Stimulated activated naive CD8-positive, alpha-beta T cell treated with anti-CD3 and anti-CD28 coated beads, Interleukin-15, Interleukin-2, amounts not matched to agents 100 ng/mL and 50 ng/mL, for 24 hours (primary cell): ENCODE data around the gene CNTN4.
"Not testable (repeated sequence)": the region's sequence is repeated elsewhere in the genome, so short reads cannot be mapped to it uniquely, and the experiment has no call there.

ENCODE experiments used
- H3K27ac Mint-ChIP-seq: one replicate; pipeline ENCODE4 v1.8.0; 2021; ENCODE audit warnings: mild to moderate bottlenecking, mixed read lengths
- H3K27me3 Mint-ChIP-seq: one replicate; pipeline ENCODE4 v1.8.0; 2021; ENCODE audit warnings: mixed read lengths
- H3K36me3 Mint-ChIP-seq: one replicate; pipeline ENCODE4 v1.8.0; 2021; ENCODE audit warnings: low read depth, mixed read lengths
- H3K4me1 Mint-ChIP-seq: one replicate; pipeline ENCODE4 v1.8.0; 2021; ENCODE audit warnings: low read depth, mixed read lengths
- H3K4me3 Mint-ChIP-seq: one replicate; pipeline ENCODE4 v1.8.0; 2021; ENCODE audit warnings: mild to moderate bottlenecking, mixed read lengths
- H3K9me3 Mint-ChIP-seq: one replicate; pipeline ENCODE4 v1.8.0; 2021; ENCODE audit warnings: mixed read lengths

The CNTN4 gene

GRCh38 chr3:2984005-2984830, 885.6 kb downstream of the CNTN4 start:
- no peaks in the 10 kb centered on the region for H3K27me3 Mint-ChIP-seq
- no peaks in the 10 kb centered on the region for H3K9me3 Mint-ChIP-seq
- no peak overlapping the region for H3K4me3 Mint-ChIP-seq
- no peaks in the 10 kb centered on the region for H3K36me3 Mint-ChIP-seq
- H3K4me1 Mint-ChIP-seq, result no peaks in the 10 kb centered on the region
- H3K27ac Mint-ChIP-seq, result no peak overlapping the region

- no peak overlapping the region for H3K27ac Mint-ChIP-seq
- H3K9me3 Mint-ChIP-seq, result no peaks in the 10 kb centered on the region
- H3K4me3 Mint-ChIP-seq, result no peak overlapping the region
- no peaks in the 10 kb centered on the region for H3K27me3 Mint-ChIP-seq
- H3K36me3 Mint-ChIP-seq, result no peaks in the 10 kb centered on the region
- H3K4me1 Mint-ChIP-seq, result no peaks in the 10 kb centered on the region
These were observed 886.2 kb downstream of the CNTN4 start for GRCh38 chr3:2984831-2985220.

- Mint-ChIP-seq H3K27ac (no peak overlapping the region), H3K36me3 (no peaks in the 10 kb centered on the region), H3K4me3 (no peak overlapping the region), H3K9me3 (no peaks in the 10 kb centered on the region), H3K4me1 (no peaks in the 10 kb centered on the region), H3K27me3 (no peaks in the 10 kb centered on the region)
These were observed 886.8 kb downstream of the CNTN4 start for GRCh38 chr3:2985479-2985878.

- Mint-ChIP-seq H3K27me3 (peaks cover 3% of the 10 kb centered on the region), H3K9me3 (no peaks in the 10 kb centered on the region), H3K4me1 (no peaks in the 10 kb centered on the region), H3K27ac (no peak overlapping the region), H3K36me3 (no peaks in the 10 kb centered on the region), H3K4me3 (no peak overlapping the region)
These were observed 893.9 kb downstream of the CNTN4 start for GRCh38 chr3:2992534-2992933.

- not testable (repeated sequence) for H3K4me3 Mint-ChIP-seq, H3K4me1 Mint-ChIP-seq, H3K27ac Mint-ChIP-seq, H3K36me3 Mint-ChIP-seq, H3K27me3 Mint-ChIP-seq, H3K9me3 Mint-ChIP-seq
These were observed 894.5 kb downstream of the CNTN4 start for GRCh38 chr3:2993130-2993529.

GRCh38 chr3:2993736-2994135, 895.1 kb downstream of the CNTN4 start:
- Mint-ChIP-seq H3K9me3 (no peaks in the 10 kb centered on the region), H3K36me3 (no peaks in the 10 kb centered on the region), H3K27me3 (peaks cover 3% of the 10 kb centered on the region), H3K4me3 (no peak overlapping the region), H3K4me1 (no peaks in the 10 kb centered on the region), H3K27ac (no peak overlapping the region)

GRCh38 chr3:2995195-2995594, 896.5 kb downstream of the CNTN4 start:
- Mint-ChIP-seq H3K4me3 (no peak overlapping the region), H3K9me3 (no peaks in the 10 kb centered on the region), H3K36me3 (no peaks in the 10 kb centered on the region), H3K27ac (no peak overlapping the region), H3K4me1 (no peaks in the 10 kb centered on the region), H3K27me3 (peaks cover 3% of the 10 kb centered on the region)

GRCh38 chr3:3005146-3005744, 906.6 kb downstream of the CNTN4 start:
- Mint-ChIP-seq H3K4me1 (no peaks in the 10 kb centered on the region), H3K4me3 (no peak overlapping the region), H3K27ac (no peak overlapping the region)

GRCh38 chr3:3013317-3014052, 914.8 kb downstream of the CNTN4 start:
- Mint-ChIP-seq H3K27ac (no peak overlapping the region), H3K9me3 (no peaks in the 10 kb centered on the region), H3K36me3 (no peaks in the 10 kb centered on the region)

More at GRCh38 chr3:3005146-3005744, 906.6 kb downstream of the CNTN4 start:
- no peaks in the 10 kb centered on the region for H3K36me3 Mint-ChIP-seq
- peaks cover 9% of the 10 kb centered on the region for H3K27me3 Mint-ChIP-seq
- H3K9me3 Mint-ChIP-seq, result no peaks in the 10 kb centered on the region

GRCh38 chr3:3015185-3016089, 916.8 kb downstream of the CNTN4 start:
- H3K9me3 Mint-ChIP-seq, result no peaks in the 10 kb centered on the region
- H3K4me3 Mint-ChIP-seq, result no peak overlapping the region
- no peak overlapping the region for H3K27ac Mint-ChIP-seq
- no peaks in the 10 kb centered on the region for H3K4me1 Mint-ChIP-seq
- no peaks in the 10 kb centered on the region for H3K36me3 Mint-ChIP-seq
- peaks cover 26% of the 10 kb centered on the region for H3K27me3 Mint-ChIP-seq

More at GRCh38 chr3:3013317-3014052, 914.8 kb downstream of the CNTN4 start:
- Mint-ChIP-seq H3K4me1 (no peaks in the 10 kb centered on the region), H3K27me3 (peaks cover 26% of the 10 kb centered on the region), H3K4me3 (no peak overlapping the region)

GRCh38 chr3:3016226-3016625, 917.6 kb downstream of the CNTN4 start:
- H3K9me3 Mint-ChIP-seq, result no peaks in the 10 kb centered on the region

GRCh38 chr3:3020209-3020608, 921.5 kb downstream of the CNTN4 start:
- Mint-ChIP-seq H3K27me3 (peaks cover 12% of the 10 kb centered on the region), H3K4me1 (no peaks in the 10 kb centered on the region), H3K27ac (no peak overlapping the region), H3K4me3 (no peak overlapping the region), H3K36me3 (no peaks in the 10 kb centered on the region), H3K9me3 (no peaks in the 10 kb centered on the region)

More at GRCh38 chr3:3016226-3016625, 917.6 kb downstream of the CNTN4 start:
- Mint-ChIP-seq H3K4me3 (no peak overlapping the region), H3K4me1 (no peaks in the 10 kb centered on the region), H3K27me3 (peaks cover 26% of the 10 kb centered on the region), H3K27ac (no peak overlapping the region), H3K36me3 (no peaks in the 10 kb centered on the region)

GRCh38 chr3:3023111-3023745, 924.6 kb downstream of the CNTN4 start:
- Mint-ChIP-seq H3K4me1 (peaks cover 9% of the 10 kb centered on the region), H3K36me3 (no peaks in the 10 kb centered on the region), H3K27ac (no peak overlapping the region), H3K9me3 (no peaks in the 10 kb centered on the region), H3K27me3 (no peaks in the 10 kb centered on the region), H3K4me3 (no peak overlapping the region)

- Mint-ChIP-seq H3K9me3 (no peaks in the 10 kb centered on the region), H3K36me3 (no peaks in the 10 kb centered on the region), H3K27me3 (no peaks in the 10 kb centered on the region), H3K27ac (no peak overlapping the region), H3K4me1 (peaks cover 13% of the 10 kb centered on the region), H3K4me3 (no peak overlapping the region)
These were observed 929.4 kb downstream of the CNTN4 start for GRCh38 chr3:3027976-3028567.
